HG02623 (cell line): ENCODE measurements around the gene MRPS16.

Experiments used
- ATAC-seq: cut with Tn5 transposase; IDR thresholded peaks from one replicate; pipeline ENCODE4 v1.9.1; 2021; ENCODE audit warnings: moderate library complexity; ENCODE audit not compliant: unreplicated experiment

MRPS16 gene

GRCh38 chr10:73244866-73245477, 7.5 kb downstream of the MRPS16 start:
- ATAC-seq = no peak

GRCh38 chr10:73239908-73240307, 12.5 kb downstream of the MRPS16 start:
- no peak for ATAC-seq

- ATAC-seq = no peak
Measured at GRCh38 chr10:73238990-73239566, 13.4 kb downstream of the MRPS16 start.

GRCh38 chr10:73234695-73235094, 17.7 kb downstream of the MRPS16 start:
- no peak for ATAC-seq

- ATAC-seq = no peak
Measured at GRCh38 chr10:73233883-73234282, 18.6 kb downstream of the MRPS16 start.

- no peak for ATAC-seq
Measured at GRCh38 chr10:73232887-73233286, 19.6 kb downstream of the MRPS16 start.

GRCh38 chr10:73229567-73229966, 22.9 kb downstream of the MRPS16 start:
- ATAC-seq = no peak

- ATAC-seq = no peak
Measured at GRCh38 chr10:73228247-73228646, 24.2 kb downstream of the MRPS16 start.

GRCh38 chr10:73226663-73227062, 25.8 kb downstream of the MRPS16 start:
- ATAC-seq = no peak

GRCh38 chr10:73225518-73225917, 26.9 kb downstream of the MRPS16 start:
- ATAC-seq = no peak

GRCh38 chr10:73220989-73221388, 31.5 kb downstream of the MRPS16 start:
- no peak for ATAC-seq

- ATAC-seq = no peak
Measured at GRCh38 chr10:73219384-73219783, 33.1 kb downstream of the MRPS16 start.

GRCh38 chr10:73218431-73219191, 33.8 kb downstream of the MRPS16 start:
- no peak for ATAC-seq

- ATAC-seq = no peak
Measured at GRCh38 chr10:73217628-73218027, 34.8 kb downstream of the MRPS16 start.

- no peak for ATAC-seq
Measured at GRCh38 chr10:73215749-73216148, 36.7 kb downstream of the MRPS16 start.

- no peak for ATAC-seq
Measured at GRCh38 chr10:73211106-73211811, 41.2 kb downstream of the MRPS16 start.

- ATAC-seq = no peak
Measured at GRCh38 chr10:73210395-73211105, 41.9 kb downstream of the MRPS16 start.

GRCh38 chr10:73209705-73210104, 42.7 kb downstream of the MRPS16 start:
- no peak for ATAC-seq

GRCh38 chr10:73207883-73208282, 44.6 kb downstream of the MRPS16 start:
- no peak for ATAC-seq

- ATAC-seq = no peak
Measured at GRCh38 chr10:73206385-73206784, 46.1 kb downstream of the MRPS16 start.

GRCh38 chr10:73205890-73206289, 46.6 kb downstream of the MRPS16 start:
- ATAC-seq = no peak
